ENCODE results near the gene C20orf141.

GRCh38 chr20:2773812-2774211, 41.0 kb upstream of the C20orf141 start:
- TF ChIP-seq POLR2A (IDR thresholded peaks at IDR 0.05) = no peak
- TF ChIP-seq, protein P1, sequence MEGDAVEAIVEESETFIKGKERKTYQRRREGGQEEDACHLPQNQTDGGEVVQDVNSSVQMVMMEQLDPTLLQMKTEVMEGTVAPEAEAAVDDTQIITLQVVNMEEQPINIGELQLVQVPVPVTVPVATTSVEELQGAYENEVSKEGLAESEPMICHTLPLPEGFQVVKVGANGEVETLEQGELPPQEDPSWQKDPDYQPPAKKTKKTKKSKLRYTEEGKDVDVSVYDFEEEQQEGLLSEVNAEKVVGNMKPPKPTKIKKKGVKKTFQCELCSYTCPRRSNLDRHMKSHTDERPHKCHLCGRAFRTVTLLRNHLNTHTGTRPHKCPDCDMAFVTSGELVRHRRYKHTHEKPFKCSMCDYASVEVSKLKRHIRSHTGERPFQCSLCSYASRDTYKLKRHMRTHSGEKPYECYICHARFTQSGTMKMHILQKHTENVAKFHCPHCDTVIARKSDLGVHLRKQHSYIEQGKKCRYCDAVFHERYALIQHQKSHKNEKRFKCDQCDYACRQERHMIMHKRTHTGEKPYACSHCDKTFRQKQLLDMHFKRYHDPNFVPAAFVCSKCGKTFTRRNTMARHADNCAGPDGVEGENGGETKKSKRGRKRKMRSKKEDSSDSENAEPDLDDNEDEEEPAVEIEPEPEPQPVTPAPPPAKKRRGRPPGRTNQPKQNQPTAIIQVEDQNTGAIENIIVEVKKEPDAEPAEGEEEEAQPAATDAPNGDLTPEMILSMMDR (IDR thresholded peaks at IDR 0.05) = no peak

Measured in heart left ventricle (tissue), 13 donors.